Measurements from ENCODE around the gene ARFGAP1. TPM values are rescaled to one million over a fixed set of nuclear protein-coding genes. Genes with fewer than 3 reads are reported as not detected.

ARFGAP1 gene
- total RNA-seq, 4 donors from 2014 or later = 34.4 to 306 (median 99.3) TPM

DNA sequence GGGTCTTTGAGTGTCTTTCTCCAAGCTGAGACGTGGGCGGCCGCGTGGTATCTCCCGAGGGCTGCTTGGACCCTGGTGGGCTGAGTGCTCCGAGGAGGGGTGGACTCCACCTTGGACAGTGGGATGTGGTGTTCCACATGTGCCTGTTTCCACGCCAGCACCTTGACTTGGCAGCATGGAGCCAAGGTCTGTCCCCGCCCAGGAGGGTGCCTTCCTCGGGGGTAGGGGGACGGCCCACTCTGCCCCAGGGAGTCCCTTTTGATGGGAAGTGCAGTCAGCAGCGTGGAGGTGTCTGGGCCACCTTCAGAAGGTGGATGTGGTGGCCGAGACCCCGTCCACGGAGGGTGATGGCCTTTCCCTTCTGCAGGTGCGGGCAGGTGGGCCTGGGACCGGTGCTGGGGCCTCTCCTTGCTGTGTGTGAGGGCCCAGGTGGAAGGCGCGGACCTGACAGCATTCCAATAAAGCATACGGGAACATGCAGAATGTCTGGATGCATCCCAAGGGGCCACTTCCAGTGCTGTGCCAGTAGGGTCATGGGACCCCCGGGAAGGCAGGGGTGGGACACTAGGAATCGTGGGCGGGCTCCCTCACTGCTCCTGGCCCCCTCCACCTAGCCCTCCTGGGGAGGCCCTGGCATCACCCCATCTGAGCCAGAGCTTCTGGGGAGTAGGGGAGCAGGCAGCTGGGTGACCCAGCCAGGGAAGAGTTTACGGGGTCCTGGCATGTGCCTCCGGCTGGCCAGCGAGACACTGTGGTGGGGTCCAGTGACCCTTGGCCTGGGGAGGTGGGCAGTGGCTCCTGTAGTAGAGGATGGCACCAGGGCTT, 16.9 kb downstream of the ARFGAP1 start:
- Histone ChIP-seq H3K9me3 (no peaks in the 10 kb centered on the region), H3K27ac (no peak overlapping the region), H3K4me3 (no peak overlapping the region), H3K4me1 (no peaks in the 10 kb centered on the region), H3K27me3 (no peaks in the 10 kb centered on the region), H3K36me3 (no peaks in the 10 kb centered on the region)
- TF ChIP-seq, protein P1, sequence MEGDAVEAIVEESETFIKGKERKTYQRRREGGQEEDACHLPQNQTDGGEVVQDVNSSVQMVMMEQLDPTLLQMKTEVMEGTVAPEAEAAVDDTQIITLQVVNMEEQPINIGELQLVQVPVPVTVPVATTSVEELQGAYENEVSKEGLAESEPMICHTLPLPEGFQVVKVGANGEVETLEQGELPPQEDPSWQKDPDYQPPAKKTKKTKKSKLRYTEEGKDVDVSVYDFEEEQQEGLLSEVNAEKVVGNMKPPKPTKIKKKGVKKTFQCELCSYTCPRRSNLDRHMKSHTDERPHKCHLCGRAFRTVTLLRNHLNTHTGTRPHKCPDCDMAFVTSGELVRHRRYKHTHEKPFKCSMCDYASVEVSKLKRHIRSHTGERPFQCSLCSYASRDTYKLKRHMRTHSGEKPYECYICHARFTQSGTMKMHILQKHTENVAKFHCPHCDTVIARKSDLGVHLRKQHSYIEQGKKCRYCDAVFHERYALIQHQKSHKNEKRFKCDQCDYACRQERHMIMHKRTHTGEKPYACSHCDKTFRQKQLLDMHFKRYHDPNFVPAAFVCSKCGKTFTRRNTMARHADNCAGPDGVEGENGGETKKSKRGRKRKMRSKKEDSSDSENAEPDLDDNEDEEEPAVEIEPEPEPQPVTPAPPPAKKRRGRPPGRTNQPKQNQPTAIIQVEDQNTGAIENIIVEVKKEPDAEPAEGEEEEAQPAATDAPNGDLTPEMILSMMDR (IDR thresholded peaks at IDR 0.05) = no peak
- TF ChIP-seq POLR2A (IDR thresholded peaks at IDR 0.05) = no peak
- DNase-seq = no peak
- intact Hi-C loops (cut with DNase I; ENCODE audit: low total_unique reads) = no loop called here

DNA sequence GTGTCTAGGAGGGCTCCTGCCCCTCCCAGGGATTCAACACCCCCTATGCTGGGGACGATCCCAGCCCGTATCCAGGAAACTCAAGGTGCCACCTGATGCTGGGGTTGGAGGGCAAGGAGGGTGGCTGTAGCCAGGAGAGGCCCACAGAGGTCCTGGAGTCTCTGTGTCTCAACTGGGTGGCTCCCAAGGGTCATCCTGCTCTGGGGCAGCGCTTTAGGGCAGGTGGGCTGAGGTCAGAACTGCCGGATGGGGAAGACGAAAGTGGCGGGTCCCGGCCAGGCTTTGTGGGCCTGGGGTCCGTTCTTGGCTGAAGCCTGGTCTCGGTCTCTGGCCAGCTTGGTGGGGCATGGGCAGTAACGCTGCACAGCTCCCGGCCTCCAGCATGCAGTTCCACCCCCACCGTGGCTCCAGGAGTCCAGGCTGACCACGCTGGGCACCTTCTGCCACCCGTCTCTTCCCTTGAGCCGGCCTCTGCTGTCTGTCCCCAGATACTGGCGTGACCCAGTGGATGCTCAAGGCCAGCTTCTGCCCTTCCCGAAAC, 17.6 kb downstream of the ARFGAP1 start:
- intact Hi-C loops (cut with DNase I; ENCODE audit: low total_unique reads) = no loop called here
- Histone ChIP-seq H3K36me3 (no peaks in the 10 kb centered on the region), H3K27me3 (peaks cover 0 to 3% of the 10 kb centered on the region in 2 donors), H3K9me3 (no peaks in the 10 kb centered on the region), H3K4me1 (no peaks in the 10 kb centered on the region), H3K27ac (no peak overlapping the region), H3K4me3 (no peak overlapping the region)
- DNase-seq = no peak
- TF ChIP-seq POLR2A (IDR thresholded peaks at IDR 0.05) = no peak
- TF ChIP-seq, protein P1 (IDR thresholded peaks at IDR 0.05) = no peak

DNA sequence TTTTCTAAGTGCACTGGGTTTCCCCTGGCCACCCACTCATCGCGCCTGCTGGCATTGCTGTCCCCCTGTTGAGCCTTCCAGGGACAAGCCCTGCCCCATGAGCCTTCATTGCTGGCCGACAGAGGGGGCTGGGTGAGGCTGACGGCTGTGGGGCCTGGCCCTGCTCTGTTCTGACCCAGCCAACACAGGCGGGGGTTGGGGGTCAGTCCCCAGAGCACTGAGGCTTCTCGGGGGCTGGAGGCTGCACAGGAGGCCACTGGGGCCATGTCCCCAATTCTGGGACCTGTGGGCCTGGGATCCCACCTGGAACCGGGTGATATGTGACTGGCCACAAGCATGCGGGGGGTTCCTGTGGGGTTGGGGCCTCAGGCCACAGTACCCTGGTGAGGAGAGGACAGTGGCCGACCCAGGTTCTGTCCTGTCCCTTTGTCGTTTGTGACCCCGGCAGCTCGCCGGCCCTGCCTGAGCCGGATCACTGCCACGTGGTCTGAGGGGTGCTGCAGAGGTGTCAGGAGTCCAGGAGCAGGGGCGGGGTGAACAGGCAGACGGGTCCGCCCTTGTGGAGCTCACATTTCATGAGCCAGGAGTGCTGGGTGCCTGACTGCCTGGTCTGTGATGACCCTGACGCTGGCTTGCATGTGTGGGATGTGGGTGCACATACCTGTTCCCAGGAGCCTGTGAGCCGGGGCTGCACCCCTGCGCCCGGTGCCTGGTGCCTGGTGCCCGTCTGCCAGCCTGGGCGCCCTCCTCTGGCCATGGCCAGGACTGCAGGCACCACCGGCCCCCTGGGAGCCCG, 18.3 kb downstream of the ARFGAP1 start:
- DNase-seq = no peak
- Histone ChIP-seq H3K27me3 (peaks cover 0 to 3% of the 10 kb centered on the region in 2 donors), H3K36me3 (no peaks in the 10 kb centered on the region), H3K9me3 (no peaks in the 10 kb centered on the region), H3K4me3 (no peak overlapping the region), H3K27ac (no peak overlapping the region), H3K4me1 (no peaks in the 10 kb centered on the region)
- intact Hi-C loops (cut with DNase I; ENCODE audit: low total_unique reads) = no loop called here
- TF ChIP-seq, protein P1 (IDR thresholded peaks at IDR 0.05) = peak in 3 of 4 experiments; percentile 40 to 48 (median 44)
- no peak for TF ChIP-seq POLR2A (IDR thresholded peaks at IDR 0.05)

DNA sequence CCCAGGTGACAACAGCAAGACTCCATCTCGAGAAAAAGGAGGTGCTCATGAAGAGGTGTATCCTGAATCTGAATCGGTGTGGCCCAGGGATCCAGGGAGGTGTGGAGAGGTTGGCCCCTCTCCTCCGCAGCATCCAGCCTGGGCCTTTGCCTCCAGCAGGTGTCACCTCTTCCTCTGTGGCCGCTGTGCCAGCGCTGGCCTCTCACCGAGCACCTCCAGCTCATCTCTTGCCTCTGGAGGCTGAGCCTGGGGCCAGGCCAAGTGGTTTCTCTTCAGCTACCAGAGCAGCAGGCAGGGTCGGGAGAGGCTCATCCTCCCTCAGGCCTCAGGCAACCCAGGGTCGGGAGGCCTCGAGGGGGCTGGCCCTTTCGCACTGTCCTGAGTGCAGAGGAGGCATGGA, 19.2 kb downstream of the ARFGAP1 start:
- no peak overlapping the region for H3K27ac ChIP-seq
- H3K36me3 ChIP-seq = no peaks in the 10 kb centered on the region
- H3K27me3 ChIP-seq = peaks cover under 1 to 11% of the 10 kb centered on the region in 2 donors
- no peak for DNase-seq
- H3K4me1 ChIP-seq = no peaks in the 10 kb centered on the region
- TF ChIP-seq, protein P1 (IDR thresholded peaks at IDR 0.05) = no peak
- no peak for TF ChIP-seq POLR2A (IDR thresholded peaks at IDR 0.05)
- no peak overlapping the region for H3K4me3 ChIP-seq
- H3K9me3 ChIP-seq = no peaks in the 10 kb centered on the region
- intact Hi-C loops (cut with DNase I; ENCODE audit: low total_unique reads) = no loop called here

Measured in uterus (tissue), 4 donors.